GM23338 (cell line): ENCODE measurements around the gene C3orf70. TPM values are rescaled to one million over a fixed set of nuclear protein-coding genes. Genes with fewer than 3 reads are reported as not detected.

Source experiments
- ATAC-seq: fragments of 200-7000 bp; cut with Tn5 transposase; 3 replicates; pipeline ENCODE4 v1.9.1; 2020
- DNase-seq: peaks from one replicate; pipeline ENCODE4 v3.0.0-alpha.2; 2015; ENCODE audit warnings: low spot score
- H2AFZ ChIP-seq: fragments of 200-600 bp; sonication (generic); 2 replicates; pipeline ENCODE4 v1.8.0; 2016; ENCODE audit warnings: antibody characterized with exemption, mild to moderate bottlenecking, moderate library complexity
- H3F3A ChIP-seq: fragments of 200-600 bp; sonication (generic); replicated peaks from 2 replicates; pipeline ENCODE4 v1.8.0; 2017; ENCODE audit warnings: antibody characterized with exemption, mixed run types, low read depth
- H3K27ac ChIP-seq: fragments of 200-600 bp; sonication (generic); 2 replicates; pipeline ENCODE4 v1.6.1; 2016; ENCODE audit warnings: low read depth
- H3K27me3 ChIP-seq: fragments of 200-600 bp; sonication (generic); 2 replicates; pipeline ENCODE4 v1.8.0; 2016; ENCODE audit warnings: mild to moderate bottlenecking, mixed run types, moderate library complexity; ENCODE audit not compliant: insufficient read depth
- H3K36me3 ChIP-seq: fragments of 200-600 bp; sonication (generic); 2 replicates; pipeline ENCODE4 v1.8.0; 2016; ENCODE audit warnings: mild to moderate bottlenecking; ENCODE audit not compliant: insufficient read depth
- H3K4me1 ChIP-seq: fragments of 200-600 bp; sonication (generic); 2 replicates; pipeline ENCODE4 v1.8.0; 2016; ENCODE audit warnings: mild to moderate bottlenecking, moderate library complexity; ENCODE audit not compliant: insufficient read depth
- H3K4me2 ChIP-seq: fragments of 200-600 bp; sonication (generic); 2 replicates; pipeline ENCODE4 v1.7.1; 2017; ENCODE audit warnings: mixed run types
- H3K4me3 ChIP-seq: fragments of 200-600 bp; sonication (generic); 2 replicates; pipeline ENCODE4 v1.6.1; 2016; ENCODE audit warnings: mixed run types
- H3K79me2 ChIP-seq: fragments of 200-600 bp; sonication (generic); replicated peaks from 2 replicates; pipeline ENCODE4 v1.8.0; 2017; ENCODE audit warnings: mild to moderate bottlenecking; ENCODE audit not compliant: insufficient read depth
- H3K9me2 ChIP-seq: fragments of 200-600 bp; sonication (generic); 2 replicates; pipeline ENCODE4 v1.8.0; 2017; ENCODE audit not compliant: insufficient read depth
- H4K20me1 ChIP-seq: fragments of 200-600 bp; sonication (generic); replicated peaks from 2 replicates; pipeline ENCODE4 v1.8.0; 2017; ENCODE audit warnings: mild to moderate bottlenecking; ENCODE audit not compliant: insufficient read depth
- H3K27ac Mint-ChIP-seq: 2 replicates; pipeline ENCODE4 v1.8.0; 2020; ENCODE audit warnings: inconsistent platforms, mild to moderate bottlenecking, moderate library complexity, mixed read lengths
- H3K27me3 Mint-ChIP-seq: 3 replicates; pipeline ENCODE4 v1.8.0; 2022; ENCODE audit warnings: low read depth, mild to moderate bottlenecking, moderate library complexity, mixed read lengths, inconsistent platforms; ENCODE audit not compliant: insufficient read depth, poor library complexity
- H3K36me3 Mint-ChIP-seq: 3 replicates; pipeline ENCODE4 v1.8.0; 2021; ENCODE audit warnings: low read depth, mild to moderate bottlenecking, inconsistent platforms, moderate library complexity, mixed read lengths
- H3K4me1 Mint-ChIP-seq: 3 replicates; pipeline ENCODE4 v1.8.0; 2020; ENCODE audit warnings: mild to moderate bottlenecking, inconsistent platforms, mixed read lengths
- H3K4me3 Mint-ChIP-seq: 3 replicates; pipeline ENCODE4 v1.8.0; 2021; ENCODE audit warnings: moderate library complexity, mild to moderate bottlenecking, inconsistent platforms, mixed read lengths
- H3K9me3 Mint-ChIP-seq: 3 replicates; pipeline ENCODE4 v1.8.0; 2020; ENCODE audit warnings: moderate library complexity, mild to moderate bottlenecking, inconsistent platforms, mixed read lengths
- CREB1 ChIP-seq: fragments of 250-450 bp; sonication (Bioruptor Pico); IDR thresholded peaks from 2 replicates; pipeline ENCODE4 v1.5.0; 2020; ENCODE audit warnings: low read depth, mild to moderate bottlenecking, moderate library complexity
- CTCF ChIP-seq, 2 experiments: fragments of 200-600 bp in 1 of 2; sonication (generic) in 1 of 2; conservative IDR thresholded peaks; 2 replicates each; pipeline versions ENCODE4 v1.5.1 to v1.6.1; 2016 to 2017; ENCODE audit warnings: antibody characterized with exemption in 2 of 2, low read depth in 2 of 2, mild to moderate bottlenecking in 2 of 2, moderate library complexity in 1 of 2
- ETS1 ChIP-seq: IDR thresholded peaks from 2 replicates; pipeline ENCODE4 v1.6.1; 2016; ENCODE audit warnings: antibody characterized with exemption
- EZH2 ChIP-seq: fragments of 200-600 bp; sonication (generic); IDR thresholded peaks from one replicate; pipeline ENCODE4 v1.8.0; 2017; ENCODE audit warnings: antibody characterized with exemption, mild to moderate bottlenecking, low read depth; ENCODE audit not compliant: unreplicated experiment
- EZH2phosphoT487 ChIP-seq: fragments of 200-600 bp; sonication (generic); IDR thresholded peaks from one replicate; pipeline ENCODE4 v1.8.1; 2018; ENCODE audit warnings: antibody characterized with exemption; ENCODE audit not compliant: unreplicated experiment
- JUNB ChIP-seq: IDR thresholded peaks from one replicate; pipeline ENCODE4 v1.6.1; 2016; ENCODE audit warnings: antibody characterized with exemption; ENCODE audit not compliant: unreplicated experiment
- NANOG ChIP-seq: IDR thresholded peaks from 2 replicates; pipeline ENCODE4 v1.6.1; 2016; ENCODE audit warnings: antibody characterized with exemption, borderline replicate concordance
- POLR2AphosphoS5 ChIP-seq: IDR thresholded peaks from 2 replicates; pipeline ENCODE4 v1.6.1; 2016; ENCODE audit warnings: antibody characterized with exemption, low read depth
- REST ChIP-seq: IDR thresholded peaks from one replicate; pipeline ENCODE4 v1.6.1; 2018; ENCODE audit warnings: antibody characterized with exemption; ENCODE audit not compliant: unreplicated experiment
- STAT1 ChIP-seq: IDR thresholded peaks from one replicate; pipeline ENCODE4 v1.6.1; 2016; ENCODE audit warnings: antibody characterized with exemption; ENCODE audit not compliant: unreplicated experiment
- ZNF114 ChIP-seq: fragments of 250-450 bp; sonication (Bioruptor Pico); IDR thresholded peaks from 2 replicates; pipeline ENCODE4 v1.5.0; 2020; ENCODE audit warnings: mild to moderate bottlenecking, moderate library complexity
- ZNF331 ChIP-seq: fragments of 250-450 bp; sonication (Bioruptor Pico); IDR thresholded peaks from 2 replicates; pipeline ENCODE4 v1.5.0; 2020; ENCODE audit warnings: low read depth, mild to moderate bottlenecking, moderate library complexity
- polyA plus RNA-seq: library from polyadenylated mRNA; unstranded; fragments of >200 nt; fragmentation: Nextera tagmentation; extraction: Ambion mirVana; gene quantifications from 2 replicates; pipeline ENCODE4 v1.2.1, GENCODE V29; 2016
- total RNA-seq: library from RNA; depleted of rRNA; stranded (reverse); fragments of >200 nt; shearing (Covaris generic); gene quantifications from 2 replicates; pipeline ENCODE4 v1.2.3, GENCODE V29; 2014

The C3orf70 gene
- total and polyA plus RNA-seq, 2 experiments from 2014 or later = 0.45 to 1.5 TPM

- no peaks in the 10 kb centered on the region for H3K9me2 ChIP-seq
- ATAC-seq (no peak), DNase-seq (no peak)
- TF ChIP-seq STAT1 (no peak), CTCF (conservative IDR thresholded peaks at IDR 0.05; ENCODE audit: low read depth in 2 of 2) (no peak), CREB1 (no peak), EZH2 (no peak), ZNF331 (CRISPR knock-in tag) (no peak), EZH2phosphoT487 (no peak), POLR2AphosphoS5 (no peak)
- peaks cover 11% of the 10 kb centered on the region; the same call in 2 of the 3 replicates for H3K4me1 Mint-ChIP-seq
- no peak overlapping the region for H3K4me3 Mint-ChIP-seq
- H3K4me3 ChIP-seq = no peak overlapping the region
- H3K36me3 Mint-ChIP-seq = no peaks in the 10 kb centered on the region
- no peaks in the 10 kb centered on the region for H3K27me3 ChIP-seq
- peaks cover 2% of the 10 kb centered on the region for H3K27me3 Mint-ChIP-seq
- no peaks in the 10 kb centered on the region for H3K36me3 ChIP-seq
- H3K9me3 Mint-ChIP-seq = no peaks in the 10 kb centered on the region
- no peak overlapping the region for H3K4me2 ChIP-seq
- H2AFZ ChIP-seq = peak overlapping the region; percentile 64
- no peak overlapping the region for H3K27ac ChIP-seq
- H3K27ac Mint-ChIP-seq = no peak overlapping the region; the same call in 1 of the 2 replicates
- H3F3A ChIP-seq = no peaks in the 10 kb centered on the region
- H4K20me1 ChIP-seq = no peaks in the 10 kb centered on the region
- H3K79me2 ChIP-seq = no peaks in the 10 kb centered on the region
- 0 out of 2 replicates have a peak, but pooled peaks cover 6% of the 10 kb centered on the region for H3K4me1 ChIP-seq
Observed at GRCh38 chr3:185082829-185083228, 70.0 kb downstream of the C3orf70 start.

- peak overlapping the region; percentile 64 for H2AFZ ChIP-seq
- Mint-ChIP-seq H3K27ac (no peak overlapping the region), H3K4me3 (no peak overlapping the region)
Observed at GRCh38 chr3:185082149-185082548, 70.7 kb downstream of the C3orf70 start.

More at GRCh38 chr3:185082149-185082548, 70.7 kb downstream of the C3orf70 start:
- no peak for ATAC-seq
- Histone ChIP-seq H3K4me2 (no peak overlapping the region), H4K20me1 (no peaks in the 10 kb centered on the region), H3K79me2 (no peaks in the 10 kb centered on the region), H3K4me1 (0 out of 2 replicates have a peak, but pooled peaks cover 6% of the 10 kb centered on the region), H3K27me3 (no peaks in the 10 kb centered on the region), H3F3A (no peaks in the 10 kb centered on the region), H3K27ac (no peak overlapping the region), H3K36me3 (no peaks in the 10 kb centered on the region), H3K4me3 (no peak overlapping the region), H3K9me2 (no peaks in the 10 kb centered on the region)
- H3K27me3 Mint-ChIP-seq = peaks cover 2% of the 10 kb centered on the region
- peaks cover 11% of the 10 kb centered on the region; the same call in 2 of the 3 replicates for H3K4me1 Mint-ChIP-seq
- no peaks in the 10 kb centered on the region for H3K9me3 Mint-ChIP-seq
- no peak for DNase-seq
- TF ChIP-seq EZH2 (no peak), JUNB (no peak), REST (no peak), ZNF331 (CRISPR knock-in tag) (no peak), CTCF (conservative IDR thresholded peaks at IDR 0.05; ENCODE audit: low read depth in 2 of 2) (no peak), EZH2phosphoT487 (no peak), NANOG (no peak), POLR2AphosphoS5 (no peak), ZNF114 (CRISPR knock-in tag) (no peak), STAT1 (no peak), ETS1 (no peak)
- H3K36me3 Mint-ChIP-seq = no peaks in the 10 kb centered on the region
